ENCODE measurements around the gene MCAT. TPM values are rescaled to one million over a fixed set of nuclear protein-coding genes. Genes with fewer than 3 reads are reported as not detected.

Gene MCAT, protein sequence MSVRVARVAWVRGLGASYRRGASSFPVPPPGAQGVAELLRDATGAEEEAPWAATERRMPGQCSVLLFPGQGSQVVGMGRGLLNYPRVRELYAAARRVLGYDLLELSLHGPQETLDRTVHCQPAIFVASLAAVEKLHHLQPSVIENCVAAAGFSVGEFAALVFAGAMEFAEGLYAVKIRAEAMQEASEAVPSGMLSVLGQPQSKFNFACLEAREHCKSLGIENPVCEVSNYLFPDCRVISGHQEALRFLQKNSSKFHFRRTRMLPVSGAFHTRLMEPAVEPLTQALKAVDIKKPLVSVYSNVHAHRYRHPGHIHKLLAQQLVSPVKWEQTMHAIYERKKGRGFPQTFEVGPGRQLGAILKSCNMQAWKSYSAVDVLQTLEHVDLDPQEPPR
- total RNA-seq (10.1 and 10.9 TPM in 2 replicates), polyA plus RNA-seq (8.4 and 16.3 TPM in 2 replicates), polyA minus RNA-seq (11.7 and 22.4 TPM in 2 replicates)
- 6.4 TPM for total RNA-seq (2013)

DNA sequence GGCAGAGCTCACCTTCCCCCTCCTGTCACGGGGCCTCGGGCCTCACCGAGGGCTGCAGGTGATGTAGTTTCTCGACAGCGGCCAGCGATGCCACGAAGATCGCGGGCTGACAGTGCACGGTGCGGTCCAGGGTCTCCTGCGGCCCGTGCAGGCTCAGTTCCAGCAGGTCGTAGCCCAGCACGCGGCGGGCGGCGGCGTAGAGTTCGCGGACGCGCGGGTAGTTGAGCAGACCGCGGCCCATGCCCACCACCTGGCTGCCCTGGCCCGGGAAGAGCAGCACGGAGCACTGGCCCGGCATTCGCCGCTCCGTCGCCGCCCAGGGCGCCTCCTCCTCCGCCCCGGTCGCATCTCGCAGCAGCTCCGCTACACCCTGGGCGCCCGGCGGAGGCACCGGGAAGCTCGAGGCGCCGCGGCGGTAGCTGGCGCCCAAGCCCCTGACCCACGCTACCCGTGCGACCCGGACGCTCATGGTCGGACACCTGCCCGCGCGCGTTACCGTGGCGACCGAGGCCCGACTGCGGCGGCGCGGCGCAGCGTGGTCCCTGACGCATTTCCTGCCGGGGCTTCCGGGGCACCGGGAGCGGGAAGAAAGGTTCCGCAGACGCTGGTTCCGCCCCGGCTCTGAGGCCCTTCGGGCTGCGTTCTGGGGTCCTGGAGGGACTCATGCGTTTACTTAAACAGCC lies at the start of gene MCAT:
Gene MCAT (minus strand): TSS at position 519 of the 683 bp plus-strand sequence. CDS start 50 bp downstream, at position 469.
- Histone ChIP-seq H3K4me1 (ENCODE audit: control insufficient read depth in 2 of 2, insufficient read depth in 2 of 2, low read length in 2 of 2) (peaks cover 26 to 41% of the 10 kb centered on the region in 2 donors), H3K4me2 (replicated peaks; ENCODE audit: low read depth, low read length, poor library complexity, severe bottlenecking) (peak within 1 kb of the TSS; percentile 93), H3K27me3 (replicated peaks in 1 of 4; ENCODE audit: control extremely low read depth in 1 of 4, control insufficient read depth in 3 of 4, insufficient read depth in 4 of 4, low read length in 3 of 4) (no peaks in the 10 kb centered on the region), H3K4me3 (ENCODE audit: control extremely low read depth in 1 of 5, extremely low read depth in 1 of 5, insufficient read depth in 1 of 5, low read depth in 2 of 5, low read length in 4 of 5) (peak within 1 kb of the TSS; percentile 22 to 81 (median 64)), H3K79me2 (ENCODE audit: control insufficient read depth, insufficient read depth, low read length) (peaks cover 11% of the 10 kb centered on the region), H3K9me3 (ENCODE audit: control extremely low read depth in 1 of 3, control insufficient read depth in 2 of 3, insufficient read depth in 1 of 3, low read length in 2 of 3) (no peaks in the 10 kb centered on the region), H2AFZ (ENCODE audit: insufficient read depth, low read depth, low read length, poor library complexity, severe bottlenecking) (peak within 1 kb of the TSS; percentile 82), H3K27ac (ENCODE audit: low read length in 2 of 2) (peak within 1 kb of the TSS; percentile 71 to 92), H4K20me1 (ENCODE audit: control insufficient read depth, insufficient read depth, low read length, poor library complexity, severe bottlenecking) (no peaks in the 10 kb centered on the region), H3K9ac (ENCODE audit: low read length) (peak within 1 kb of the TSS; percentile 79), H3K36me3 (replicated peaks in 1 of 2; ENCODE audit: control extremely low read depth in 1 of 2, control insufficient read depth in 1 of 2, extremely low read depth in 1 of 2, insufficient read depth in 2 of 2, low read length in 1 of 2) (peaks cover 0 to under 1% of the 10 kb centered on the region in 2 experiments)
- Mint-ChIP-seq H3K27me3 (no peaks in the 10 kb centered on the region), H3K4me1 (peaks cover 33% of the 10 kb centered on the region), H3K4me3 (peak within 1 kb of the TSS; percentile 91), H3K9me3 (ENCODE audit: insufficient read depth) (no peaks in the 10 kb centered on the region), H3K27ac (peak within 1 kb of the TSS; percentile 96)
- under 1% methylated on average over 83 of the region's 83 CpGs for WGBS (ENCODE audit: insufficient coverage)
- TF ChIP-seq, protein P1, sequence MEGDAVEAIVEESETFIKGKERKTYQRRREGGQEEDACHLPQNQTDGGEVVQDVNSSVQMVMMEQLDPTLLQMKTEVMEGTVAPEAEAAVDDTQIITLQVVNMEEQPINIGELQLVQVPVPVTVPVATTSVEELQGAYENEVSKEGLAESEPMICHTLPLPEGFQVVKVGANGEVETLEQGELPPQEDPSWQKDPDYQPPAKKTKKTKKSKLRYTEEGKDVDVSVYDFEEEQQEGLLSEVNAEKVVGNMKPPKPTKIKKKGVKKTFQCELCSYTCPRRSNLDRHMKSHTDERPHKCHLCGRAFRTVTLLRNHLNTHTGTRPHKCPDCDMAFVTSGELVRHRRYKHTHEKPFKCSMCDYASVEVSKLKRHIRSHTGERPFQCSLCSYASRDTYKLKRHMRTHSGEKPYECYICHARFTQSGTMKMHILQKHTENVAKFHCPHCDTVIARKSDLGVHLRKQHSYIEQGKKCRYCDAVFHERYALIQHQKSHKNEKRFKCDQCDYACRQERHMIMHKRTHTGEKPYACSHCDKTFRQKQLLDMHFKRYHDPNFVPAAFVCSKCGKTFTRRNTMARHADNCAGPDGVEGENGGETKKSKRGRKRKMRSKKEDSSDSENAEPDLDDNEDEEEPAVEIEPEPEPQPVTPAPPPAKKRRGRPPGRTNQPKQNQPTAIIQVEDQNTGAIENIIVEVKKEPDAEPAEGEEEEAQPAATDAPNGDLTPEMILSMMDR (IDR thresholded peaks at IDR 0.05) = no peak
- TF ChIP-seq EZH2 (IDR thresholded peaks at IDR 0.05; ENCODE audit: borderline replicate concordance, insufficient read depth, low read depth, low read length, poor library complexity, severe bottlenecking) = no peak
- DNase-seq (peak; percentile 88), ATAC-seq (ENCODE audit: low read depth) (peak; percentile 85)
- POLR2A ChIA-PET = interaction anchor here (0.7 to 1.3 kb wide), 4 partner anchors 9 to 528 kb away, joined by 3 to 5 read pairs (median 3); partner anchors contain the start of gene POLDIP3
- CTCF ChIA-PET = interaction anchor here (2.1 kb wide), 1 partner anchor 10 kb away, joined by 5 read pairs; no protein-coding TSS in a partner anchor
- intact Hi-C loops (cut with micrococcal nuclease) = no loop called here
